ENCODE measurements around the gene CD248.
A peak's percentile ranks its signal among the peaks of the same experiment; 100 is the strongest.

Gene CD248

GRCh38 chr11:66340596-66341501, 24.0 kb upstream of the CD248 start:
- DNase-seq = no peak

GRCh38 chr11:66339686-66340483, 23.0 kb upstream of the CD248 start:
- no peak for DNase-seq

- no peak for DNase-seq
Measured at GRCh38 chr11:66339162-66339675, 22.4 kb upstream of the CD248 start.

DNA sequence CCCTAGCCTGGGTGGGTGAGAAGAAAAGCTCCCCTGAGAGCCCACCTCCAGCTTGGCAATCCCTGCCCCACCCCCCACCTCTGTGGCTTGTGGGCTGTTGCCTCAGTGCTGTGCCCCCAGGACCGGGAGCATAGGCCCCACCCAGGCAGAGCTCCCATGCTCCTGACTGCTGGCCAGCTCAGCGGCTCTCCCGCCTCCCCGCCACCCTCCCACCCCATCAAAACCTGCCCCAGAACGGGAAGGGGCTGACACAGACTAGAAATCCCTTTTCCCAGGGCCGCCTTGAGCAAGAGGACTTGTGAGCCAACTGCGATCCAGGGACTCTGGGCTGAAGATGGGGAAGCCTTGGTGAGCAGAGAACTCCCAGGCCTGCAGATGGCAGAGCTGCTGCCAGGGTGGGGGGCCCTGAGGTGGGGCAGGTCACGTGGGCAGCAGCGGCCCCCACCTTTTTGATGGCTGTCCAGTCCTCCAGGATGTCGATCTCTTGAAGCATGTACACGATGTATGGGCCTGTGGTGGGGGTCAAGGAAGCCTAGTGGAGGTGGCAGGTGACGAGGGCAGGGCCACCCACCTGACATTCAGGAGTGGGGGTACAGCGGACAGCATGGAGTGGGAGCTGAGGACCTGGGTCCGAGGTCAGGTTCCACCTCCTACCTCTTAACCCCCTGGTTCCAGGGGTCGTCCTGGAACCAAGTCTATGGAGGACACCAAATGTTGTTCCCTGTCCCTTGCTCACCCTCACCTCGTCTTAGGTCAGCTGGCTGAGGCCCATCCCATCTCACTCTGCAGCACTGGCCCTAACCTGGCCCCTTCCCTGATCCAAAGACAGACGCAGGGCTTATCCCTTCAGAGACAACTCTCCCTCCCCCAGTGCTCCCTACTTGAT, 21.7 kb upstream of the CD248 start:
- DNase-seq = no peak

GRCh38 chr11:66337103-66337899, 20.5 kb upstream of the CD248 start:
- peak; percentile 77 for DNase-seq

DNA sequence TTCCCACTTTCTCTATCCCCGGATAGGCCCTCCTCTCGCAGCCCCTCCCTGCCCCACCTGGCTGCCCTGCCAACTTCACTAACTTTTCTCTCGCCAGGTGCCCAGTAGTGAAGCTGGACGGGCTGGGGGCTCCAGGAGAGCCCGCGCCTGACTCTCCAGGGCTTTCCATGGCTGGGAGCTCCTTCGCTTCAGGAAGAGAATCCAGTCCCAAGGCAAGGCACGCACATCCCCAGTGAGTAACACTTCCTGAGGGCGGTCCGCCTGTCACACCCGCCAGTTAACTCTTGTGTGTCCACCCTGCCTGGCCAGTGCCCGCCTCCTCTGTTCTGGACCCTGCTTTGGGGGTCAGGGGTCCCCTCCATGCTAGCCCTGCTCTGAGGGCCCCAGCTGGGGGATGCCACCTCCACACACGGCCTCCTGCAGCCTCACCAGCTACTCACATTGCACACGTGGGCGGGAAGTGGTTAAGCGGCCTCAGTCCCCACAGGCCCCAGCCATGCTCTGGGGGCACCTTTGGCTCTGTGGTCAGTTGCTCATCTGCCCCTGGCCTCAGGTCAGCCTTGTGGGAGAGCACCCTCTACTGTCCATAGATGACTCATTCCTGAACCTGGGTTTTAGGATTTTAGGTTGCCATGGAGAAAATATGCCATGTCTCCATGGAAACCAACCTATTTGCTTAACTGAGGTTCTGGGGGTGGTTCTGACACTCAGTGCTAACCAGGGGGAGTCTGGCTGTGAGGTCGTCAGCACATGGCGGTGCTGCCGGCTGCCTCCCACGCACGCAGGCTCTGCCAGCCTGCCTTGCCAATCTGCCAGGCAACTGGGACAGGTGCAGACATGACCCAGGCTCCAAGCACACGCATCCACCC, 19.6 kb upstream of the CD248 start, which contains the start of gene RIN1:
TSS of gene RIN1 (minus strand) at position 201 of the 869 bp plus-strand sequence. CDS start at position 169, 32 bp downstream.
- peak; percentile 89 for DNase-seq

GRCh38 chr11:66335531-66336233, 18.8 kb upstream of the CD248 start:
- DNase-seq = no peak

DNA sequence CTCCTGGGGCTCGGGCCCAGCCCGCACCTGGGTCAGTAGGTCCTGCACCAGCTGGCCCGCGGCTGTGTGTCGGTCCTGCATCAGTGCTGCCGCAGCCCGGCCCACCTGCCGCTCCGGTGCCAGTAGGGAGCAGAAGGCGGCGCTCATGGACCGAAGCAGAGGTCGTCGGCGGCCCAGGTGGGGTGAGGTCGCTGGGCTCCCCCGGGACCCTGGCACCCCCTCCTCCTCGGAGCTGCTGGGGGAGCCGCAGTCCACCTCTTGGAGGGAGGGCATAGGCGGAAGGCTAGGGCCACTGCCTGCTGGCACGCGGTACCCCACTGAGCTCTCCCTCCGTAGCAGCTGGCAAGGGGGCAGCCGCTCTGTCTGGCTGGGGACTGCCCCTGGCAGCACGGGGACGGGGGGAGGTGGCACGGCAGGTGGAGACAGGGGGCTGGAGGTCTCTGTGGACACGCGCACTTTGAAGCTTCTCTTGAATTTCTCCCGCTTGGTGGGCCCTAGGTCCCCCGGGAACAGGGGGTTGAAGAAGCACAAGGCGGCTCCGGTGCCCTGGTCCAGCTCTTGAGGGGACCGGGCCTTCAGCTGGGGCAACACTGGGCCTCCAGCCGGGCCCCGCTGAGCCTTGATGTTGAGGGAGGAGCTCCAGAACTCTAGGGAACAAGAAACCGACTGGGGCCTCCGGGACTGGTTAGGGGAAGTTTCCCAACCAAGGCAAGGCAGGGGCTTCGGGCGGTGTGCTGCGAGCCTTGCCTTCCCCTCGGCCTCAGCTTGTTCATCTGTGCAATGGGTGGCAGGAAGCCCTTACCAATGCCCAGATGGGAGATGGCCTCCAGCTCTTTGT, 18.0 kb upstream of the CD248 start:
- no peak for DNase-seq

- no peak for DNase-seq
Measured at GRCh38 chr11:66333896-66334604, 17.2 kb upstream of the CD248 start.

DNA sequence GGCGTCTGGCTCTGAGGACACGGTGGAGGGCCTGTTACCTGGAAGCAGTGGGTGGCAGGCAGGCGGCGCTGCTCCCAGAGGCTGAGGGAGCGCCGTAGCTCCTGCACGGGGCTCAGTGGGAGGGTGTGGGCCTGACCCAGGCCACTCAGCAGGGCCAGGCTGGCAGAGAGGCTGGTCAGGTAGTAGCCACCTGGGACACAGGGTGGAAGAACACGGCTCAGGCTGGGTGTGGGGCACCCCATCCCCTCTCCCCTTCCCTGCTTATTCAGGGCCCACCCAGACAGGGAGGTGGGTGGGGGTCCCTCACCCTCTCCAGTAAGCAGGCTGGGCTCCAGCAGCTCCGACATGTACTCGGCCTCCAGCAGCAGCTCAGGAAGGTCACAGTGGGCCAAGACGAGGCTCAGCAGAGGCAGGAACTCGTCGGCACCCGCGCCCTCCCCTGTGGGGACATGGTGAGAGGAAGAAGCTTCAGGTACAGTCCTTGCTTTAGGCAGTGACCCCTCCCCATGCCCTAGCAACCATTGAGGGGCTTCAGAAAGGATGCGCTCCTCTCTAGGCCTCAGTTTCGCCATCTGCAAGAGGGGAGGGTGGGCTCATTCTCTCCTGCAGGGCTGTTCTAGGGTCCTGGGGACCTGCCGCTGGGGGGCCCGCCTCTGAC, 16.5 kb upstream of the CD248 start:
- no peak for DNase-seq

- no peak for DNase-seq
Measured at GRCh38 chr11:66332371-66333219, 15.8 kb upstream of the CD248 start.

- no peak for DNase-seq
Measured at GRCh38 chr11:66331542-66332370, 14.9 kb upstream of the CD248 start.

DNA sequence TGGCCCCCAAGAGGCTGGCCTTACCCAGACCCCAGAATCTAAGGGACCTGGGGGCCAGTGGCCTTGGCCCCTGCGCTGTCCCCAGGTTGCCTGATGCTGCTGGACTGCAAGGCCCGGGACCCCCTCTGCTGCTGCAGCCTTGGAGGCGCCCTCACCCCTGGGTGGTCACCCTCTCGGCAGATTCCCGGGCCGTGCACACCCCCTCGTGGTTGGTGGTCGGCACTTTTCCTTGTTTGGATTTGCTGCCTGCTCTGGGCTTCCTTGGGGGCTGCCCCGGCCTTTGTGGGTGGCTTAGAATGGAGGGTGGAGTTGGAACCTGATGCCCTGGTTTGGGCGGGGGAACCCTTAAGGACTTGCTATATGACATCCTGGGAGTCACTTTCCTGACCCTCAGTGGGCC, 14.1 kb upstream of the CD248 start:
- no peak for DNase-seq

DNA sequence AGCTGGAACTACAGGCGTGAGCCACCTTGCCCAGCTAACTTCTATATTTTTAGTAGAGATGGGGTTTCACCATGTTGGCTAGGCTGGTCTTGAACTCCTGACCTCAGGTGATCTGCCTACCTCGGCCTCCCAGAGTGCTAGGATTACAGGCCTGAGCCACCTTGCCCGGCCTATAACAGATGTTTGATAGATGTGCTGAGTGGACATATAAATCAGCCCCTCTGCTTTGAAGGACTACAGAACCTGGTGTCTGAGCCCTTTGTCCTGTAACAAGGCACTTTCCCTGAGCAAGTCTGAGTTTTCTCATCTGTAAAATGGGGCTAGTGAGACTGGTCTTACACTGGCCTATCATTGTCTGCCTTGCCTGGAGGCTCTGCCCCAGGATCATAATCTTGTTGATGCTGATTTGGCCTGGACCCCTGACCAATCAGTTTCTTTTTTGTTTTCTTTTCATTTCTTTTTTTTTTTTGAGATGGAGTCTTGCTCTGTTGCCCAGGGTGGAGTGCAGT, 12.4 kb upstream of the CD248 start:
- no peak for DNase-seq

- no peak for DNase-seq
Measured at GRCh38 chr11:66328302-66329144, 11.7 kb upstream of the CD248 start.
